Right lobe of liver (tissue), 6 donors: ENCODE data around the gene METAP1D. TPM values are rescaled to one million over a fixed set of nuclear protein-coding genes. Genes with fewer than 3 reads are reported as not detected.

Experiments
- ATAC-seq, 4 donors: fragments of 200-7000 bp; cut with Tn5 transposase; one replicate each; pipeline ENCODE4 v1.9.1; 2020; ENCODE audit warnings: mild to moderate bottlenecking in 4 of 4, moderate library complexity in 4 of 4
- DNase-seq, 3 donors: peaks; one replicate each; pipeline ENCODE4 v3.0.0-alpha.2; 2020
- H3K27ac ChIP-seq, 3 donors: fragments of 200-600 bp; one replicate each; pipeline ENCODE4 v1.8.0; 2022
- H3K27me3 ChIP-seq, 2 donors: fragments of 200-600 bp; one replicate each; pipeline ENCODE4 v1.8.0; 2022
- H3K36me3 ChIP-seq, 4 donors: fragments of 200-600 bp; sonication (generic) in 1 of 4; one replicate each; pipeline versions ENCODE4 v1.5.1 to v1.8.0; 2017 to 2022; ENCODE audit warnings: control low read depth in 1 of 4
- H3K4me1 ChIP-seq, 4 donors: fragments of 200-600 bp; sonication (generic) in 1 of 4; one replicate each; pipeline versions ENCODE4 v1.5.1 to v1.8.0; 2017 to 2022; ENCODE audit warnings: control low read depth in 1 of 4
- H3K4me3 ChIP-seq, 3 donors: fragments of 200-600 bp; one replicate each; pipeline ENCODE4 v1.8.0; 2022
- H3K9me3 ChIP-seq, 4 donors: fragments of 200-600 bp; sonication (generic) in 1 of 4; one replicate each; pipeline versions ENCODE4 v1.5.1 to v1.8.0; 2017 to 2022; ENCODE audit warnings: control low read depth in 1 of 4
- CTCF ChIP-seq, 4 donors: fragments of 200-600 bp in 3 of 4; fragments of 450-650 bp in 1 of 4; IDR thresholded peaks; one replicate each; pipeline versions ENCODE4 v1.5.1 to v1.8.0; 2016 to 2022; ENCODE audit warnings: antibody characterized with exemption in 4 of 4, mild to moderate bottlenecking in 2 of 4
- POLR2A ChIP-seq: fragments of 450-650 bp; IDR thresholded peaks from one replicate; pipeline ENCODE4 v1.6.1; 2017; ENCODE audit warnings: antibody characterized with exemption, mild to moderate bottlenecking
- WGBS: methylation state at CpG from one replicate; pipeline ENCODE4 v1.1.6; 2018; ENCODE audit warnings: low coverage, low lambda C conversion rate; ENCODE audit not compliant: insufficient coverage; ENCODE audit errors: missing lambda C conversion rate; 5-methylcytosine and 5-hydroxymethylcytosine counted together
- intact Hi-C, 2 donors: fragments of 100-400 bp; cut with DNase I; formaldehyde crosslinking; loops; one replicate each; pipeline versions ENCODE4 v1.11.2 to v1.14.1; 2022
- total RNA-seq, 6 experiments: library from RNA; depleted of rRNA in 2 of 6; stranded (reverse); fragments of >200 nt in 2 of 6; fragmentation: NEBNext Ultra II Directional in 3 of 6; extraction: Animal tissue kit (Norgen Biotek cat#: 25700) in 3 of 6; gene quantifications; one replicate each; pipeline versions ENCODE4 v1.1.0 to v1.2.4, GENCODE V29; 2016 to 2023
- donor health status: DM: no; HTN: yes; CAD: no.
- donor health status: DM: no; HTN: no; CAD: no.
- donor health status: DM: no; HTN: no; CAD: no.
- donor health status: DM: no; HTN: yes; CAD: no.
- donor health status: DM: no; HTN: yes; CAD: no.

The METAP1D gene
- total RNA-seq, 6 experiments from 2014 or later, result 2.4 to 8.2 (median 4.6) TPM

GRCh38 chr2:172021955-172022354 lies 22.2 kb downstream of the METAP1D start:
- intact Hi-C loops, result no loop called here
- H3K27me3 ChIP-seq, result no peaks in the 10 kb centered on the region
- DNase-seq, result no peak
- H3K4me3 ChIP-seq, result no peak overlapping the region
- no peaks in the 10 kb centered on the region for H3K9me3 ChIP-seq
- no peaks in the 10 kb centered on the region for H3K36me3 ChIP-seq
- WGBS, result 46% methylated on average over 5 of the region's 5 CpGs
- ATAC-seq, result no peak
- TF ChIP-seq POLR2A (no peak), CTCF (IDR thresholded peaks at IDR 0.05) (no peak)
- peaks cover 0 to 7% (median 0%) of the 10 kb centered on the region in 4 donors for H3K4me1 ChIP-seq
- H3K27ac ChIP-seq, result no peak overlapping the region

GRCh38 chr2:172031536-172031935 lies 31.8 kb downstream of the METAP1D start:
- intact Hi-C loops, result no loop called here
- H3K9me3 ChIP-seq, result no peaks in the 10 kb centered on the region
- H3K4me1 ChIP-seq, result no peaks in the 10 kb centered on the region
- ATAC-seq (no peak), DNase-seq (no peak)
- no peaks in the 10 kb centered on the region for H3K27me3 ChIP-seq
- TF ChIP-seq CTCF (IDR thresholded peaks at IDR 0.05), result no peak
- H3K4me3 ChIP-seq, result no peak overlapping the region
- WGBS, result 76% methylated on average over 3 of the region's 4 CpGs
- no peaks in the 10 kb centered on the region for H3K36me3 ChIP-seq
- H3K27ac ChIP-seq, result no peak overlapping the region

GRCh38 chr2:172038121-172038520 lies 38.4 kb downstream of the METAP1D start:
- 97% methylated on average over 3 of the region's 3 CpGs for WGBS
- intact Hi-C loops, result no loop called here
- ATAC-seq (no peak), DNase-seq (no peak)
- Histone ChIP-seq H3K4me3 (no peak overlapping the region), H3K9me3 (no peaks in the 10 kb centered on the region), H3K36me3 (no peaks in the 10 kb centered on the region), H3K27me3 (no peaks in the 10 kb centered on the region), H3K27ac (no peak overlapping the region), H3K4me1 (no peaks in the 10 kb centered on the region)
- TF ChIP-seq POLR2A (no peak), CTCF (IDR thresholded peaks at IDR 0.05) (no peak)

- no peak overlapping the region for H3K27ac ChIP-seq
- H3K36me3 ChIP-seq, result no peaks in the 10 kb centered on the region
- H3K4me1 ChIP-seq, result no peaks in the 10 kb centered on the region
- 69% methylated on average over 2 of the region's 2 CpGs for WGBS
- ATAC-seq (peak in 1 of 4 donors; percentile 20), DNase-seq (no peak)
- no peak overlapping the region for H3K4me3 ChIP-seq
- H3K9me3 ChIP-seq, result no peaks in the 10 kb centered on the region
- intact Hi-C loops, result no loop called here
- no peaks in the 10 kb centered on the region for H3K27me3 ChIP-seq
- no peak for TF ChIP-seq CTCF (IDR thresholded peaks at IDR 0.05)
- no peak for TF ChIP-seq POLR2A
These were observed 38.9 kb downstream of the METAP1D start for GRCh38 chr2:172038604-172039003.
